ENCODE data around the gene PSMD9.

The PSMD9 gene

DNA sequence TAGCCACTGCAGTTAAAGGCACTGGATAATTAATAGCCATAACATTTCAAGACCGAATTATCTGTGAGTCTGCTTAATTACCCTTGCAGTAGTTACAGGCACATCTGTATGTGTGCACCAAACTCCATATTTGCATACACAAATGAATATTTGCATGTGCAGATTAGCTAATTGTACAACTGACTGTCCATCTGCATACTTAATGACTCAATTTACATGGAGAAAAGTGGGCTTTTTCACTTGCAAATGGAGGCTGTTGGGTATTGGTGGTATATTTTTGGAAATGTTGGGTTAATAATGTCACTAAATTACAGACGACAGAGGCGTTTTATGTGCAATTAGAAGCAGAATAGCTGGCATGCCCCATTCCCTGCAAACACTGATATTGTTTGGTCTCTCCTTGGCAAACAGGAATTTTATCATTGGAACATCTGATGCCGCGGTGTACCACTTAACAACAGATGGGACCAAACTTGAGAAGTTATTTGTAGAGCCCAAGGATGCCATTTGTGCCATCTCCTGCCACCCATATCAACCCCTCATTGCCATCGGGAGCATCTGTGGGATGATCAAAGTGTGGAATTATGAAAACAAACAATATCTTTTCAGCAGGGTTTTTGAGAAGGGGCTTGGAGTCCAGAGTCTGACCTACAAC, 69.4 kb downstream of the PSMD9 start:
- DNase-seq = no peak

DNA sequence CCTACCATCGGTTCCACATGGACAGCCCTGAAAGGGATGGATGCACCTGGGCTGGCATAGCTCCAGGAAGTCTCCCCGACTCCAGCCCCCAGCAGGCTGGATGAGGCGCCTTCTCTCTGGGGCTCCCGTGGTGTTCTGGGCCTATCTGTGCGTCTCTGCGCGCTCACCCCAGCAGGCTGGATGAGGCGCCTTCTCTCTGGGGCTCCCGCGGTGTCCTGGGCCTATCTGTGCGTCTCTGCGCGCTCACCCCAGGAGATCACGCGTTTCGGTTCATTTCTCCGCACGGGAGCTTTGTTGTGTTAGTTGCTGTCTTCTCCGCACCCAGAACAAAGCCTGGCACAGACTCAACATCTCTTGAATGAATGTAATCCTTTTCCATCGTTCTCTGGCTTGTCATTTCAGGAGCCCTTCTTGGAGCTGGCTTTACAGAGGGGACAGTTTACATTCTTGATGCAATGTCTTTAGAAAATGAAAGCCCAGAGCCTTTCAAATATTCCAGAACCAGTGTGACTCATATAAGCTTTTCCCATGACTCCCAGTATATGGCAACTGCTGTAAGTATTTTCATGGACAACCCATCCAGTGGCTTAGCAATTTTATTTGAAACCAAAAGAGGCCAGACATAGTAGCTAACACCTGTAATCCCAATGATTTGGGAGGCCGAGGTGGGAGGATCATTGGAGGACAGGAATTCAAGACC, 70.1 kb downstream of the PSMD9 start:
- DNase-seq = peak; percentile 86

DNA sequence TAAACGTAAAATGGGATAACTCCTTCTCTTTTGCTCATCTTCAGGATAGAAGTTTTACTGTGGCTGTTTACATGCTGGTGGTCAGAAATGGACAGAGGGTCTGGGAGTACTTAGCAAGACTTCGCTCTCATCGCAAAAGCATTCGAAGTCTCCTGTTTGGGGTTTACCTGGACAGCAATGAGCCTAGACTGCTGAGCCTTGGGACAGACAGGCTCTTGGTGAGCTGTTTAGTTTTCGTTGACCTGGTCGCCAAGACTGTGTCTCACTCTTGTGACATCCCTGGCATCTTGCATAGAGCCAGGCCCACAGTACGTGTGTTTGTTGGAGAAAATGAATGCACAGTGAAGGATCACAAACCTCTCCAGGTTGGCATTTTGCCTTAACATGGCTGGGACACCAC, 72.0 kb downstream of the PSMD9 start:
- DNase-seq = no peak

DNA sequence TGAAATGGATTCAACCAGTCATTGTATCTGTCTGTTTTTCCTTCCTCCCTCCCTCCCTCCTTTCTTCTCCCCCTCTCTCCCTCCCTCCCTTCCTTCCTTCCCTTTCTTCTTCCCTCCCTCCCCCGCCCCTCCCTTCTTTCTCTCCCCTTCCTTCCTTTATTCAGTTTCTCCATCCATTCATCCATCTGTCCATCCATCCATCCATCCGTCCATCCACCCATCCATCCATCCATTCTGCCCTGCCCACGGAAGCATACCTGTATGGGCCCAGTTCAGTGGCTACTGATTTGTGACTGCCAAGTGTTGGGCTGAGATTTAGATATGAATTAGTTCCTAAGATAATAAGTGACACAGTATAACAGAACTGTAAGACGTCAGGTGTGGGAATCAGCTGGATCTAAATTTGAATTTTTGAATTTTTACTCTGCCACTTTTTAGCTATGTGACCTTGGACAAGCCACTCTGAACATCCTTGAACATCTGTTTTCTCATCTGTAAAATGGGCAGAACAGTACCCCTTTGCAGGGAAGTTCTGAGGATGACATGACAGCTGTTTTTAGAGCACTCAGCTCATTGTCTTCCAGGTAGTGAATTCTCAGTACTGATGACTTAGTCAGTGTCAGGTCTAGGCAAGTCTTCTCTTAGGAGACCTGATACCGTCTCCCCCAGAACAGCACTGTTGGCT, 72.7 kb downstream of the PSMD9 start:
- DNase-seq = no peak

DNA sequence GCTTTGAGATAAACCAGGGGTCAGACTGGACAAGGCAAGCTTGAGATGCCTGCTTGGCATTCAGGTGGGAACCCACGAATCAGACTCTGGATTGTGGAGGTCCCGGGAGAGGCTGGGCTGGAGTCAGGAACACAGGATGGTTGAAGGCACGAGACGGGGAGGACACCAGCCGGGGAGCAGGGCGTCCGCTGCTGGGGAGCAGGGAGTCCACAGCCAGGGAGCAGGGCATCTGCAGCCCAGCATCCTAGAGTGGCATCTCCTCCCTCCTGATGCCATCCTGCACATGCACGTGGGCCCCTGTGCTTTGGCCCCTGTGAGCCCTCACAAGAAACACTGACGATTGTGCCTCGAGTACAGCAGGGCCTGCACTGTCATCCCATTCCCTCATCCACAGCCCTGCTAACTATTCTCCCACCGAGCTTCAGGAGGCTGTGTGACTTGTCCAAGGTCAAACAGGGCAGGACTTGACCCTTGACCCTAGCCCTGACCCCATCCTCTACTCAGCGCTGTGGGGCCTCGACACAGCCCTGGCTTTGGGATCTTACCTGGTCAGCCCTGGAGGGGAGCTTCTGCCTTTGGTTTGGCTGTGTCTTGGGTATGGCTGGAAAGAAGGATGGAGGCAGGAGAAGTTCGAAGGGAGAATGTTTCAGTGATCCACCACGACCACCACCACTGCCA, 74.9 kb downstream of the PSMD9 start:
- DNase-seq = no peak

DNA sequence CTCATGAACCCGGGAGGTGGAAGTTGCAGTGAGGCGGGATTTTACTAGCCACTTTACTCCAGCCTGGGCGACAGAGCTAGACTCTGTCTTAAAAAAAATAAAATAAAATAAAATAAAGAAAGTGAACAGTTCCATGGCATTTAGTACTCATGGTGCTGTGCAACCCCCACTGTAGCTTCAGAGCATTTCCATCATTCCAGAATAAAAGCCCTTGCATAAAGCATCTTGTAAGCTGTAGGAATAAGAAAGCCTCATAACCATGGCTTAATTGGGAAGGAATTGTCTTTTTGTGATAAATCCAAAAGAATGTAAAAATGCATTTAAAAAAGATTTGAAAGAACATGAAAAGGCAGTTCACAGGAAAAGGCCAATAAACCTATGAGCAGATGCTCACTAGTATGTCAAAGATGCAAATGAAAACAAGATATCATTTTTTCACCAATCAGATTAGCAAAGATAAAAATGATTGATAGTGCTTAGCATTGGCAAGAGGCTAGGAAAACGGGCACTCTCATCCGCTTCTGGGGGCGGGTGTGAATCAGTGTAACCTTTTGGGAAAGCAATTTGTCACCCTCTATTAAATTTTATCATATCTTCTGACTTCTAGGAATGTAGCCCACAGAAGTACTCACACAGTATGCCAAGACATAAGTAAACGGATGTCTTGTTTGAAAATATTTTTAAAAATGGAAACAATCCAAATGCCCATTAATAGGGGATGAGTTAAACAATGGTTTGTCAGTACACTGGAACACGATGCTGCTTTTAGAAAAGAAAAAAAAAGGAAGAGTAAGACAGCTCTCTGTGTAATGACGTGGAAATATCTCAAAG, 76.4 kb downstream of the PSMD9 start:
- DNase-seq = no peak

DNA sequence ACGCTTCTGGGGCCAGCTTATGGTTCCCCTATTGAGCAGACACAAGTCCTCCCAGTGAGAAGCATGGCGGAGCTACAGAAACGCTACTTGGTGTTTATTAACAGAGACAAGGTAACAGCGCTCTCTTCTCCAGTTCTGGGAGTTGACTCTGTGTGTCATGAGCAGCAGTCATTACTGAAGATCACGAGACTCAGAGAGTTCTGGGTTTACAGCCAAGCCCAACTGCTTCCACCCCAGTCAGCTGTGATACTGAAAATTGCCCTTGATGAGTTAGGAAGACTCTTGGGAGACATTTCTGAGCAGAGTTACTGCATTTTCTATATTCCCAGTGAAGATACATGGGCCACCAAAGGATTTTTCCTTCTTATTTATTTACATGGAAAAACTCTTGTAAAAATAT, 78.4 kb downstream of the PSMD9 start:
- no peak for DNase-seq
